ENCODE results near the gene KCNJ9.
"Not testable (repeated sequence)": the region's sequence is repeated elsewhere in the genome, so short reads cannot be mapped to it uniquely, and the experiment has no call there.

The KCNJ9 gene

DNA sequence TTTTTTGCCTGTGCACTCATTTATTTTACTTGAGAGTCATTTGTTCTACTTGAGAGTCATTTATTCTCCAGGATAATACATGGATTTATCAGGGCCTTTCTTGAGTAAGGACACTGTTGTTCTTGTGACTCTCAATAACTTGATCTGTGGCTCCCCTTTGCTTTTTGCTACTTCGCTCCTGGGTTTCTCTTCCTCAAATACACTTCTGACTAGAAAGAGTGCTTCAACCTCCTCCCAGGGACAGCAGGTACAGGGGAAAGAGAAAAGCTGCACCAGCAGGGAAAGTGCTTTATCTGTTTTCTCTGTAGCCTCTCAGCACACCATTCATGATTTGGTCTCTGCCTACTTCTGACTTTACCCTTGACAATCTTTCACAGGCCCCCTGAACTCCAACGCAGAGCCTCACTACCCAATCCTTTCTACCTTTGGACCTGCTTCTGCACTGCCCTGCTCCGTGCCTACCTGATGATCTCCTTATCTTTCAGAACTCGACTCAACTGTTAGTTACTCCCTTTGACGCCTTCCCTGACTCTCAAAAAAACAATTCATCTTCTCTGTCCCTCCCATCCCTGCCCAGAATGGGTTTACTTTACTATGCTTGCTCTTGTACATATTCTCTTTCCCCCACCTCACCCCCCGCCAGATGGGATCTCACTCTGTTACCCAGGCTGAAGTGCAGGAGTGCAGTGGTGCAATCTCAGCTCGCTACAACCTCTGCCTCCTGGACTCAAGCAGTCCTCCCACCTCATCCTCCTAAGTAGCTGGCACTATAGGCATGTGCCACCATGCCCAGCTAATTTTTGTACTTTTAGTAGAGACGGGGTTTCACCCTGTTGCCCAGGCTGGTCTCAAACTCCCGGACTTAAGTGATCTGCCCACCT lies 34.0 kb upstream of the KCNJ9 start:
- in situ Hi-C loops (cut with HindIII; ENCODE audit: low sequenced_read_pairs): no loop called here
- no peak overlapping the region for H3K4me3 ChIP-seq (ENCODE audit: low read depth, low read length)
- TF ChIP-seq CTCF (IDR thresholded peaks at IDR 0.05; ENCODE audit: low read depth, low read length): no peak
- no peak for DNase-seq (ENCODE audit: low read depth, low spot score)

GRCh38 chr1:160048335-160048734 lies 33.0 kb upstream of the KCNJ9 start:
- no peak overlapping the region for H3K4me3 ChIP-seq (ENCODE audit: low read depth, low read length)
- TF ChIP-seq CTCF (IDR thresholded peaks at IDR 0.05; ENCODE audit: low read depth, low read length): no peak
- in situ Hi-C loops (cut with HindIII; ENCODE audit: low sequenced_read_pairs): no loop called here
- DNase-seq (ENCODE audit: low read depth, low spot score): no peak

DNA sequence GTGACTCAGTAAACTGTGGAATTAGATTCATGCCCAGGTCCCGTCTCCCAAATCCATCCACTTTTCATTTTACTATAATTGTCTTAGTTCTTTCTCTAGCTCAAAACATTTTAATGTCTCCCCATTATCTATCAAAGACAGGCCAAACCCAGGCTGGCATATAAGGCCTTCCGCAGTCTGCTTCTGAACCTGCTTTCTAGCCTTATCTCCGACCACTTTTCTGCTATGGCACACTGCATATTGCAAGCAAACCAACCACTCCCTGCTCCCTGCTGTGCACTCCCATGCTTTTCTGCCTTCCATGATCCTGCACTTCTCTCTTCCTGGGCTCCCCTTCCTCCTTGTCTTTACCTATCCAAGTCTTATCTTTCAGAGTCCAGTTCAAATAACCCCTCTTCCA lies 32.2 kb upstream of the KCNJ9 start:
- no peak for TF ChIP-seq CTCF (IDR thresholded peaks at IDR 0.05; ENCODE audit: low read depth, low read length)
- no peak for DNase-seq (ENCODE audit: low read depth, low spot score)
- no peak overlapping the region for H3K4me3 ChIP-seq (ENCODE audit: low read depth, low read length)
- in situ Hi-C loops (cut with HindIII; ENCODE audit: low sequenced_read_pairs): no loop called here

GRCh38 chr1:160050182-160050581 lies 31.2 kb upstream of the KCNJ9 start:
- DNase-seq (ENCODE audit: low read depth, low spot score); H3K4me3 ChIP-seq (ENCODE audit: low read depth, low read length); in situ Hi-C loops (cut with HindIII; ENCODE audit: low sequenced_read_pairs): not testable (repeated sequence)

- no peak for DNase-seq (ENCODE audit: low read depth, low spot score)
- in situ Hi-C loops (cut with HindIII; ENCODE audit: low sequenced_read_pairs): no loop called here
- TF ChIP-seq CTCF (IDR thresholded peaks at IDR 0.05; ENCODE audit: low read depth, low read length): no peak
- H3K4me3 ChIP-seq (ENCODE audit: low read depth, low read length): no peak overlapping the region
Observed at GRCh38 chr1:160050619-160051018, 30.7 kb upstream of the KCNJ9 start.

DNA sequence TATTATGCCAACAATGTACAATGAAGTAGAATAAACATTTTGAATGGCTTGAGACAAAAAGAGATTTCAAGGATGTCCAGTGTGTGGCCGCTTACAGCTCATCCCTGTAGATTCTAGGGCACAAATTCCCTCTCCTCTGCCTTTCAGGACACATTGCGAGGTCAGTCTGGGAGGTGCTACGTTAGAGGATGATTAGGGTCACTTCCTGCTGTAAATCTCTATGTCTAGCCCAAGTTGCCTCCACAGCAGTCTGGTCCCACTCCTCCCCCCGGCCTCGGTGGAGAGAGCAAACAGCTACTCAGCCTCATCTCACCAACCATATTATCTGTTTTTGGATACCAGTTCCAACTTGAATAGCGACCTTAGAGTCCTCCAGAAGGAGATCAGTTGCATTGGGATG lies 28.4 kb upstream of the KCNJ9 start:
- H3K4me3 ChIP-seq (ENCODE audit: low read depth, low read length): no peak overlapping the region
- DNase-seq (ENCODE audit: low read depth, low spot score): no peak
- TF ChIP-seq CTCF (IDR thresholded peaks at IDR 0.05; ENCODE audit: low read depth, low read length): no peak
- in situ Hi-C loops (cut with HindIII; ENCODE audit: low sequenced_read_pairs): no loop called here

DNA sequence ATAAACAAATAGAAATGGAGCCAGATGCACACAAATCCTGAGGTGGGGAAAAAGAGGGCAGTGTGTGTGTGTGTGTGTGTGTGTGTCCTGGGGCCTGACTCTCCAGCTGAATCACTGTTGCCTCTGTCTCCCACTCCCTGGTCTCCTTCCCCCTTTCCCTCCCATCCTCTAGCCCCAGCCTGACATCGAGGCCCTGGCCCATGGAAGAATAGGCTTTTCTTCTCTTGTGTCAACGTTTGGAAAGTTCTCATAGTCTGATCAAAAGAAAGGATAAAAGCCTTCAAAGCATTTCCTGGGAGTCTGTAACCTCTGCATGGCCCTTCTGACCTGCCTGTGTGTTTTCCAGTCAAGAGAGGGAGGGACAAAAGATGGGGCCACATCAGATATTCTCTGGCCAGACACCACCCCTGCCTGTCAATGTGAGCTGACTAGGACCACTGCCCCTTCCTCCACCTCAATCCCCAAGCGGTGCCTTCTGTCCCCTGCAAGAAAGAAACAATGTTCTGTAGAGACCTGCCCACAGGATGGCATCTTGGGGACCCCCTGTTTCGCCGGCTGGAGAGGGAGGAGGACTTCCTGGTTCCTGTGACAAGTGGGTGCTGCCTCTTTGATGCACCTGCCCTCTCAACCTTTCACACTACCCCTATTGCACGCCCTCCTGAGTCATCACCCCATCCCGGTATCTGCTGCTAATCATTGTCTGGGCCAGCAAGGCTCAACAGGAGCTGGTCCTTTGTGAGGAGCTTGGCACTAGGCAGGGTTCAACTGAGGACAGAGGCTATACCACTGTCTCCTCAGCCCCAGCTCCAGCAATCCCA lies 27.6 kb upstream of the KCNJ9 start:
- in situ Hi-C loops (cut with HindIII; ENCODE audit: low sequenced_read_pairs): no loop called here
- H3K4me3 ChIP-seq (ENCODE audit: low read depth, low read length): no peak overlapping the region
- DNase-seq (ENCODE audit: low read depth, low spot score): no peak
- TF ChIP-seq CTCF (IDR thresholded peaks at IDR 0.05; ENCODE audit: low read depth, low read length): no peak
